ENCODE measurements around the gene CTAG1B. TPM values are rescaled to one million over a fixed set of nuclear protein-coding genes. Genes with fewer than 3 reads are reported as not detected.
"Not testable (repeated sequence)": the region's sequence is repeated elsewhere in the genome, so short reads cannot be mapped to it uniquely, and the experiment has no call there.

The CTAG1B gene
- polyA plus RNA-seq, 1 donor from 2014 or later: not detected

- H3F3A ChIP-seq (ENCODE audit: insufficient read depth, low read length, poor library complexity, severe bottlenecking): no peaks in the 10 kb centered on the region
- no peaks in the 10 kb centered on the region for H3K9me3 ChIP-seq (ENCODE audit: low read length)
- H3K79me2 ChIP-seq (replicated peaks; ENCODE audit: insufficient read depth, low read length): no peaks in the 10 kb centered on the region
- no peak overlapping the region for H3K4me2 ChIP-seq (ENCODE audit: low read length)
- TF ChIP-seq MXI1 (conservative IDR thresholded peaks at IDR 0.05; ENCODE audit: poor library complexity, severe bottlenecking) (no peak), CTCF (IDR thresholded peaks at IDR 0.05; ENCODE audit: poor library complexity, severe bottlenecking) (no peak), POLR2AphosphoS5 (IDR thresholded peaks at IDR 0.05) (no peak), EP300 (conservative IDR thresholded peaks at IDR 0.05; ENCODE audit: poor library complexity, severe bottlenecking) (no peak), RAD21 (conservative IDR thresholded peaks at IDR 0.05) (no peak), REST (IDR thresholded peaks at IDR 0.05; ENCODE audit: borderline replicate concordance) (no peak), TAF1 (IDR thresholded peaks at IDR 0.05; ENCODE audit: low read depth) (no peak), EZH2 (IDR thresholded peaks at IDR 0.05; ENCODE audit: borderline replicate concordance, insufficient read depth, low read length, poor library complexity, severe bottlenecking) (no peak), SMC3 (conservative IDR thresholded peaks at IDR 0.05; ENCODE audit: poor library complexity) (no peak)
- no peaks in the 10 kb centered on the region for H3K27me3 ChIP-seq (ENCODE audit: insufficient read depth, low read depth, low read length)
- H3K4me3 ChIP-seq (ENCODE audit: low read length): no peak overlapping the region
- H2AFZ ChIP-seq (ENCODE audit: low read depth, low read length): no peak overlapping the region
- H3K27ac ChIP-seq (ENCODE audit: low read length): no peak overlapping the region
- H3K9ac ChIP-seq (ENCODE audit: low read length): no peak overlapping the region
- H3K36me3 ChIP-seq (ENCODE audit: insufficient read depth, low read length): no peaks in the 10 kb centered on the region
- no peaks in the 10 kb centered on the region for H4K20me1 ChIP-seq (ENCODE audit: insufficient read depth)
- H3K9me2 ChIP-seq (ENCODE audit: insufficient read depth, low read length): no peaks in the 10 kb centered on the region
Measured at GRCh38 chrX:154654925-154655324, 35.8 kb upstream of the CTAG1B start.

- H2AFZ ChIP-seq (ENCODE audit: low read depth, low read length): no peak overlapping the region
- no peaks in the 10 kb centered on the region for H3F3A ChIP-seq (ENCODE audit: insufficient read depth, low read length, poor library complexity, severe bottlenecking)
- no peak overlapping the region for H3K9ac ChIP-seq (ENCODE audit: low read length)
- no peak overlapping the region for H3K27ac ChIP-seq (ENCODE audit: low read length)
- no peak overlapping the region for H3K4me3 ChIP-seq (ENCODE audit: low read length)
- no peak overlapping the region for H3K4me2 ChIP-seq (ENCODE audit: low read length)
- no peaks in the 10 kb centered on the region for H3K9me2 ChIP-seq (ENCODE audit: insufficient read depth, low read length)
- H3K9me3 ChIP-seq (ENCODE audit: low read length): no peaks in the 10 kb centered on the region
- no peaks in the 10 kb centered on the region for H3K36me3 ChIP-seq (ENCODE audit: insufficient read depth, low read length)
- H3K27me3 ChIP-seq (ENCODE audit: insufficient read depth, low read depth, low read length): no peaks in the 10 kb centered on the region
- no peak for TF ChIP-seq CTCF (IDR thresholded peaks at IDR 0.05; ENCODE audit: poor library complexity, severe bottlenecking)
- no peak for TF ChIP-seq TAF1 (IDR thresholded peaks at IDR 0.05; ENCODE audit: low read depth)
- no peak for TF ChIP-seq REST (IDR thresholded peaks at IDR 0.05; ENCODE audit: borderline replicate concordance)
- no peak for TF ChIP-seq MXI1 (conservative IDR thresholded peaks at IDR 0.05; ENCODE audit: poor library complexity, severe bottlenecking)
- no peak for TF ChIP-seq EZH2 (IDR thresholded peaks at IDR 0.05; ENCODE audit: borderline replicate concordance, insufficient read depth, low read length, poor library complexity, severe bottlenecking)
- no peak for TF ChIP-seq EP300 (conservative IDR thresholded peaks at IDR 0.05; ENCODE audit: poor library complexity, severe bottlenecking)
- TF ChIP-seq SMC3 (conservative IDR thresholded peaks at IDR 0.05; ENCODE audit: poor library complexity): no peak
- TF ChIP-seq RAD21 (conservative IDR thresholded peaks at IDR 0.05): no peak
- TF ChIP-seq POLR2AphosphoS5 (IDR thresholded peaks at IDR 0.05): no peak
- no peaks in the 10 kb centered on the region for H3K79me2 ChIP-seq (replicated peaks; ENCODE audit: insufficient read depth, low read length)
- no peaks in the 10 kb centered on the region for H4K20me1 ChIP-seq (ENCODE audit: insufficient read depth)
Measured at GRCh38 chrX:154654372-154654771, 35.3 kb upstream of the CTAG1B start.

- H3F3A ChIP-seq (ENCODE audit: insufficient read depth, low read length, poor library complexity, severe bottlenecking); H3K4me2 ChIP-seq (ENCODE audit: low read length); H3K27ac ChIP-seq (ENCODE audit: low read length); H3K79me2 ChIP-seq (replicated peaks; ENCODE audit: insufficient read depth, low read length); H4K20me1 ChIP-seq (ENCODE audit: insufficient read depth); H3K9me3 ChIP-seq (ENCODE audit: low read length); H3K4me3 ChIP-seq (ENCODE audit: low read length); H3K9me2 ChIP-seq (ENCODE audit: insufficient read depth, low read length); H2AFZ ChIP-seq (ENCODE audit: low read depth, low read length); H3K27me3 ChIP-seq (ENCODE audit: insufficient read depth, low read depth, low read length); H3K9ac ChIP-seq (ENCODE audit: low read length); H3K36me3 ChIP-seq (ENCODE audit: insufficient read depth, low read length): not testable (repeated sequence)
Measured at GRCh38 chrX:154653413-154653812, 34.3 kb upstream of the CTAG1B start, which contains the start of gene CTAG2. Gene CTAG2 (minus strand): TSS chrX:154653579. CDS start chrX:154653515, 64 bp downstream.
